HUES64 (cell line): ENCODE results near the gene LRRC71.
A peak's percentile ranks its signal among the peaks of the same experiment; 100 is the strongest.
"Not testable (repeated sequence)": the region's sequence is repeated elsewhere in the genome, so short reads cannot be mapped to it uniquely, and the experiment has no call there.

Experiments
- H3K27ac ChIP-seq: 2 replicates; pipeline ENCODE4 v1.7.0; 2013; ENCODE audit warnings: low read depth, low read length, inconsistent platforms
- H3K27me3 ChIP-seq: 2 replicates; pipeline ENCODE4 v1.6.1; 2013; ENCODE audit warnings: mild to moderate bottlenecking, low read length; ENCODE audit not compliant: insufficient read depth
- H3K36me3 ChIP-seq: 2 replicates; pipeline ENCODE4 v1.6.1; 2013; ENCODE audit warnings: mild to moderate bottlenecking, low read length; ENCODE audit not compliant: insufficient read depth
- H3K4me1 ChIP-seq: 2 replicates; pipeline ENCODE4 v1.6.1; 2013; ENCODE audit warnings: mild to moderate bottlenecking, low read length, moderate library complexity; ENCODE audit not compliant: insufficient read depth
- H3K4me3 ChIP-seq: 2 replicates; pipeline ENCODE4 v1.5.1; 2013; ENCODE audit warnings: mild to moderate bottlenecking, low read length, moderate library complexity
- H3K9ac ChIP-seq: 2 replicates; pipeline ENCODE4 v1.6.1; 2013; ENCODE audit warnings: mild to moderate bottlenecking, low read depth, low read length
- H3K9me3 ChIP-seq: 2 replicates; pipeline ENCODE4 v1.6.1; 2013; ENCODE audit warnings: low read depth, low read length; ENCODE audit not compliant: insufficient read depth
- WGBS: fragments of 150-250, 120-280 bp; methylation state at CpG from one replicate; pipeline ENCODE4 v1.1.7; 2013; ENCODE audit warnings: missing lambda C conversion rate; 5-methylcytosine and 5-hydroxymethylcytosine counted together

Gene LRRC71

DNA sequence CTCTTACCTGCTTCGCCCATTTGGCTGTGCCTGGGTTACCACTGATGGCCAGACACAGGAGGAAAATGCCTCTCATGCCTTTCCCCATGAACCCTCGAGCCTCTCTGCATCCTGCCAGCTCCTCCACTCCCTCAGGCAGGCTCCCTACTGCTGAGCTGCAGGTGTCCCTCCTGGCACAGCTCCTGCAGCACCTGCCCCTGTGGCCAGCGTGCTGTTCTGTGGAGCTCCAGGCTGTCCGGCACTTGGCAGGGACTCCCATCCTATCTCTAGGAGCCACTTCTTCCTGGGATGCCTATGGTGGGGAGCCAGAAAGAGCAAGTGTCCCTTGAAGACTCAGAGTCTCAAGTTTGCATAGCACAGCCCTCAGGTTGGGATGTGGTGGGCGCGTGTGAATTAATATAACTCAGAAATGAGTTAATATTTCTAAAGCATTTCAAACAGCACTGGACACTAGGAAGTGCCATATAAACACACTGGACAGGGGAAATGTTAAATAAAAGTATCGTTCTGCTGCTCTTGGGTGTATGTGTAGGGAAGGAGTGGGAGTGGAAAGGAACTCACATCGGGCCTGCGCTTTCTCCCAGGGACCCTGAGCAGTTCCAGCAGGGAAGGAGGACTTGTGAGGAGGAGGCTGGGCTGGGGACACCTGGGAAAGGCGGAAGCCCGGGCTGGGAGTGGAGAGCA, 2.7 kb downstream of the LRRC71 start:
- peak overlapping the region; percentile 48 for H3K4me3 ChIP-seq
- H3K9ac ChIP-seq = no peak overlapping the region
- H3K9me3 ChIP-seq = no peaks in the 10 kb centered on the region
- H3K4me1 ChIP-seq = peaks cover 3% of the 10 kb centered on the region; the same call in 1 of the 2 replicates
- no peak overlapping the region for H3K27ac ChIP-seq
- 11% methylated on average over 9 of the region's 11 CpGs for WGBS
- H3K36me3 ChIP-seq = no peaks in the 10 kb centered on the region
- H3K27me3 ChIP-seq = peaks cover 98% of the 10 kb centered on the region

- H3K36me3 ChIP-seq = no peaks in the 10 kb centered on the region
- H3K27me3 ChIP-seq = peaks cover 100% of the 10 kb centered on the region
- no peak overlapping the region for H3K9ac ChIP-seq
- no peak overlapping the region for H3K27ac ChIP-seq
- peak overlapping the region; percentile 48 for H3K4me3 ChIP-seq
- WGBS = under 1% methylated on average over 53 of the region's 64 CpGs
- H3K9me3 ChIP-seq = no peaks in the 10 kb centered on the region
- peaks cover 3% of the 10 kb centered on the region; the same call in 1 of the 2 replicates for H3K4me1 ChIP-seq
These were observed 3.4 kb downstream of the LRRC71 start for GRCh38 chr1:156923670-156924477.

DNA sequence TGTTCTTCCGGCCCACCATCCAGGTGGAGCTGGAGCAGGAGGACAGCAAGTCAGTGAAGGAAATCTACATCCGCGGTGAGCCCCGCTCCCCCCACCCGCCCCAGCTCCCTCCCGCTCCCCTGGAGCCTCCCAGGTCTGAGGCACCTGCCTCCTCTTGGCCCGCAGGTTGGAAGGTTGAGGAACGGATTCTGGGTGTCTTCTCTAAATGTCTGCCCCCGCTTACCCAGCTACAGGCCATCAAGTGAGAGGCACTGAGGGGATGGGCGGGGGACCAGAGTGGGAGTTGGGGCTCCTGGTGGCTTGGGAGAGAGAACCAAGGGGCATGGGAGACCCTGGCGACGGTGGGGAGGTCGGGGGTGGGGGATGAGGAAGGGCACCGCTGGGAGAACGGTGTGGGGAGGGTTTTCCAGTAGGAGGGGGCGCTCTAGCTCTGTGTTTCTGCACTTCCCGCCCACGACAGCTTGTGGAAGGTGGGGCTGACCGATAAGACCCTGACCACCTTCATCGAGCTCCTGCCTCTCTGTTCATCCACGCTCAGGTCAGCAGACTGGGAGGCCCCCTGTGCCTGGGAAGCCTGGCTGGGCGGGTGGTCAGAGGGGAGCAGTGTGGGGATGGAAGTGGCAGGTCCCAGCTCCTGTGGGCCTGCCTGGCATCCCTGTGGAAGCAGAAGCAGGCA, 4.2 kb downstream of the LRRC71 start:
- 13% methylated on average over 21 of the region's 22 CpGs for WGBS
- Histone ChIP-seq H3K36me3 (no peaks in the 10 kb centered on the region), H3K27ac (no peak overlapping the region), H3K4me1 (peaks cover 3% of the 10 kb centered on the region; the same call in 1 of the 2 replicates), H3K9ac (no peak overlapping the region), H3K4me3 (peak overlapping the region; percentile 48), H3K27me3 (peaks cover 100% of the 10 kb centered on the region), H3K9me3 (no peaks in the 10 kb centered on the region)

- H3K36me3 ChIP-seq = no peaks in the 10 kb centered on the region
- 79% methylated on average over 5 of the region's 5 CpGs for WGBS
- no peak overlapping the region for H3K27ac ChIP-seq
- no peaks in the 10 kb centered on the region for H3K9me3 ChIP-seq
- 0 out of 2 replicates have a peak overlapping the region, but pooled peaks have one; percentile 48 for H3K4me3 ChIP-seq
- H3K9ac ChIP-seq = no peak overlapping the region
- H3K27me3 ChIP-seq = peaks cover 98% of the 10 kb centered on the region
- peaks cover 3% of the 10 kb centered on the region; the same call in 1 of the 2 replicates for H3K4me1 ChIP-seq
These were observed 5.0 kb downstream of the LRRC71 start for GRCh38 chr1:156925154-156926010.

DNA sequence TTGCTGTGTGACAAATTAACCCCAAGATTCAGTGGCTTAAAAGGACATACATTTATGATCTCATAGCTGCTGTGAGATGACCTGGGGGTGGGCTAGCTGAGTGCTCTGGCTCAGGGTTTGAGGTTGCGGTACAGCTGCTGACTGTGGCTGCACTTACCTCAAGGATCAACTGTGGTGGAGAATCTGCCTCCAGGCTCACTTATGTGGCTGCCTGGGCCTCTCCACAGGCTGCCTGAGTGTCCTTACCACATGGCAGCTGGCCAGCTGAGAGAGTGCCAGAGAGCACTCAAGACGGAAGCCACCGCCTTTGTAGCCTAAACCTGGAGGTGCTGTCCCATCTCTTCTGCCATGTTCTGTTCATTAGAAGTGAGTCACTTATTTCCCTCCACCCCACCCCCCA, 5.7 kb downstream of the LRRC71 start:
- H3K9me3 ChIP-seq = no peaks in the 10 kb centered on the region
- H3K27ac ChIP-seq = no peak overlapping the region
- H3K9ac ChIP-seq = no peak overlapping the region
- H3K4me1 ChIP-seq = peaks cover 3% of the 10 kb centered on the region; the same call in 1 of the 2 replicates
- 67% methylated on average over 3 of the region's 3 CpGs for WGBS
- H3K4me3 ChIP-seq = no peak overlapping the region
- peaks cover 95% of the 10 kb centered on the region for H3K27me3 ChIP-seq
- H3K36me3 ChIP-seq = no peaks in the 10 kb centered on the region

DNA sequence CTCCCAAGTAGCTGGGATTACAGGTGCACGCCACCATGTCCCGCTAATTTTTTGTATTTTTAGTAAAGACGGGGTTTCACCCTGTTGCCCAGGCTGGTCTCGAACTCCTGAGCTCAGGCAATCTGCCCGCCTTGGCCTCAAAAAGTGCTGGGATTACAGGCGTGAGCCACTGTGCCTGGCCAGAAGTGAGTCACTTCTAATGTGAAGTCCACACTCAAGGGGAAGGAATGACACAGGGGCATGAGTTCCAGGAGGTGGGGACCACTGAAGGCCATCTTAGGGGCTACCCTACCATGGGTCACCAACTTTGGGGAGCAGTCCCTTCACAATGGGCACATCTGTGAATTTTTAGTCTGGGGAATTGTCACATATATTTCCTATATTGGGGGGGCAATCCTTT, 6.3 kb downstream of the LRRC71 start:
- H3K27me3 ChIP-seq = peaks cover 90% of the 10 kb centered on the region

DNA sequence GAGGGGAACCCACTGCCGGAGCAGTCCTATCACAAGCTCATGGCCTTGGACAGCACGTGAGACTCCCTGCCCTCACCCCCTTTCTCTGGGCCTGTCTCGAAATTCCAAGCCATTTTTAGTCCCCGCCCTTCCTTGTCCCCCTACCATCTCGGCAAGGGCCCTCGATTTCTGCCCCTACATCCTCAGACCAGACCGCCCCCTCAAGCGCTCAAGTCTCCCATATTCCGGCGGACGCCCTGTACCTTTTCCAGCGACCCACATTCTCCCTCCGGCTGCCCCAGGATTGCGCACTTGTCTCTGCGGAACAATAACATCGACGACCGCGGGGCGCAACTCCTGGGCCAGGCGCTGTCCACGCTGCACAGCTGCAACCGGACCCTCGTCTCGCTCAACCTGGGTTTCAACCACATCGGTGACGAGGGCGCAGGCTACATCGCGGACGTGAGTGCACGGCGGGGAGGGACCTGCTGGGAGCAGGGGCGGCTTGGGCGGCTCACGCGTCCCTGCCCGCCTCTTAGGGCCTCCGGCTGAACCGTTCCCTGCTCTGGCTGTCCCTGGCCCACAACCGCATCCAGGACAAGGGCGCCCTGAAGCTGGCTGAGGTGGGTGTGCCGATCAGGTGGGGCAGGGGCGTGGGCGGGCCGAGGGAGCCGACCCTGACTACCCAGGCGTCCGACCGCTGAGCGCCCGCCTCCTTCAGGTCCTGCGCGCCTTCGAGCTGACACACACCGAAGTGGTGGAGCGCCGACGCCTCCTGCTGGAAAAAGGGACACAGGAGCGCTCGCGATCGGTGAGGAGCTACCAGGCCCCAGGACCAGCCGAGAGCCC, 7.0 kb downstream of the LRRC71 start:
- peak overlapping the region; percentile 58 for H3K4me3 ChIP-seq
- H3K9ac ChIP-seq = no peak overlapping the region
- H3K4me1 ChIP-seq = peaks cover 3% of the 10 kb centered on the region; the same call in 1 of the 2 replicates
- H3K27me3 ChIP-seq = peaks cover 83% of the 10 kb centered on the region
- 3% methylated on average over 64 of the region's 64 CpGs for WGBS
- H3K9me3 ChIP-seq = no peaks in the 10 kb centered on the region
- no peaks in the 10 kb centered on the region for H3K36me3 ChIP-seq
- no peak overlapping the region for H3K27ac ChIP-seq

More for the DNA sequence above, 6.3 kb downstream of the LRRC71 start:
- 80% methylated on average over 6 of the region's 6 CpGs for WGBS
- not testable (repeated sequence) for H3K9ac ChIP-seq, H3K4me1 ChIP-seq, H3K27ac ChIP-seq, H3K9me3 ChIP-seq, H3K36me3 ChIP-seq
- peak overlapping the region; percentile 58; the same call in 1 of the 2 replicates for H3K4me3 ChIP-seq

DNA sequence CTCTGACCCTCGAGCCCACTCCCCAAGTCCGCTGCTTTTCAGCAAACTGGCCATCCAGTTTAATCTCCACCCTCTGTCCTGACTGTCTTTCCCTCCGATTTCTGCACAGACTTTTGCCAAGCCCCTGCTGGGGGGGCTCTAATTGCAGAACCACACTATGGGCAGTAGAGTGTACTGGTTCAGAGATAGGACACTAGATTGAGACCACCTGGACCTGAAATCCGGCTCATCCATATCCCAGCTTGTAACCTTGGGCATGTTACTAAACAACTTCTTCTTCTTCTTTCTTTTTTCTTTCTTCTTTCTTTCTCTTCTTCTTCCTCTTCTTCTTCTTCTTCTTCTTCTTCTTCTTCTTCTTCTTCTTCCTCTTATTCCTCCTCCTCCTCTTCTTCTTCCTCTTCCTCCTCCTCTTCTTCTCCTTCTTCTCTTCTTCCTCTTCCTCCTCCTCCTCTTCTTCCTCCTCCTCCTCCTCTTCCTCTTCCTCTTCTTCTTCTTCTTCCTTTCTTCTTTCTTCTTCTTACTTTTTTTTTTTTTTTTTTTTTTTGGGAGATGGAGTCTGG, 7.7 kb downstream of the LRRC71 start:
- Histone ChIP-seq H3K27me3 (peaks cover 76% of the 10 kb centered on the region), H3K27ac (no peak overlapping the region), H3K9ac (no peak overlapping the region), H3K4me3 (peak overlapping the region; percentile 58; the same call in 1 of the 2 replicates), H3K9me3 (no peaks in the 10 kb centered on the region), H3K36me3 (no peaks in the 10 kb centered on the region), H3K4me1 (peaks cover 3% of the 10 kb centered on the region)
- 16% methylated on average over 4 of the region's 4 CpGs for WGBS

- WGBS = 75% methylated on average over 6 of the region's 6 CpGs
- H3K27me3 ChIP-seq = peaks cover 60% of the 10 kb centered on the region
- no peaks in the 10 kb centered on the region; the same call in 1 of the 2 replicates for H3K4me1 ChIP-seq
- no peaks in the 10 kb centered on the region for H3K9me3 ChIP-seq
- H3K36me3 ChIP-seq = peaks cover 5% of the 10 kb centered on the region; the same call in 1 of the 2 replicates
- H3K27ac ChIP-seq = no peak overlapping the region
- no peak overlapping the region for H3K9ac ChIP-seq
- H3K4me3 ChIP-seq = no peak overlapping the region
These were observed 9.3 kb downstream of the LRRC71 start for GRCh38 chr1:156929596-156930238.
